Astrocyte (in vitro differentiated cells and primary cell): ENCODE measurements around the gene IRGC. TPM values are rescaled to one million over a fixed set of nuclear protein-coding genes. Genes with fewer than 3 reads are reported as not detected.
"Not testable (repeated sequence)": the region's sequence is repeated elsewhere in the genome, so short reads cannot be mapped to it uniquely, and the experiment has no call there.

ENCODE experiments used
- DNase-seq: peaks from one replicate; pipeline ENCODE4 v3.0.0-alpha.2; 2010; ENCODE audit warnings: low read depth
- FAIRE-seq: peaks from 2 replicates; lab custom pipeline; 2011; peaks lifted over from hg19 to GRCh38; lab: Jason Lieb, UNC
- H2AFZ ChIP-seq: 2 replicates; pipeline ENCODE4 v1.6.0; 2012; ENCODE audit warnings: low read depth, low read length, inconsistent platforms
- H3K27ac ChIP-seq: 2 replicates; pipeline ENCODE4 v1.5.1; 2011; ENCODE audit warnings: low read depth, low read length, inconsistent platforms
- H3K27me3 ChIP-seq: 2 replicates; pipeline ENCODE4 v1.6.0; 2011; ENCODE audit warnings: low read length, inconsistent platforms; ENCODE audit not compliant: insufficient read depth
- H3K36me3 ChIP-seq: 2 replicates; pipeline ENCODE4 v1.5.1; 2011; ENCODE audit warnings: low read length, inconsistent platforms; ENCODE audit not compliant: insufficient read depth
- H3K4me1 ChIP-seq: 2 replicates; pipeline ENCODE4 v1.5.1; 2011; ENCODE audit warnings: low read length, inconsistent platforms; ENCODE audit not compliant: insufficient read depth
- H3K4me2 ChIP-seq: 2 replicates; pipeline ENCODE4 v1.6.0; 2012; ENCODE audit warnings: low read length, inconsistent platforms
- H3K4me3 ChIP-seq: 2 replicates; pipeline ENCODE4 v1.5.1; 2011; ENCODE audit warnings: low read depth, mild to moderate bottlenecking, low read length, inconsistent platforms; ENCODE audit not compliant: insufficient read depth
- H3K79me2 ChIP-seq: 2 replicates; pipeline ENCODE4 v1.6.0; 2012; ENCODE audit warnings: mild to moderate bottlenecking, low read length, inconsistent platforms; ENCODE audit not compliant: insufficient read depth
- H3K9ac ChIP-seq: 2 replicates; pipeline ENCODE4 v1.6.0; 2012; ENCODE audit warnings: mild to moderate bottlenecking, low read length, inconsistent platforms
- H3K9me3 ChIP-seq: 2 replicates; pipeline ENCODE4 v1.5.1; 2012; ENCODE audit warnings: low read depth, mild to moderate bottlenecking, low read length, inconsistent platforms; ENCODE audit not compliant: insufficient read depth
- H4K20me1 ChIP-seq: 2 replicates; pipeline ENCODE4 v1.6.0; 2012; ENCODE audit warnings: low read length, inconsistent platforms; ENCODE audit not compliant: insufficient read depth
- H3K27ac Mint-ChIP-seq: one replicate; pipeline ENCODE4 v1.8.0; 2021; ENCODE audit warnings: mild to moderate bottlenecking, mixed read lengths; ENCODE audit not compliant: unreplicated experiment
- H3K27me3 Mint-ChIP-seq: one replicate; pipeline ENCODE4 v1.8.0; 2021; ENCODE audit warnings: low read depth, mixed read lengths; ENCODE audit not compliant: unreplicated experiment
- H3K36me3 Mint-ChIP-seq: one replicate; pipeline ENCODE4 v1.8.0; 2021; ENCODE audit warnings: low read depth, mixed read lengths; ENCODE audit not compliant: unreplicated experiment
- H3K4me1 Mint-ChIP-seq: one replicate; pipeline ENCODE4 v1.8.0; 2021; ENCODE audit warnings: low read depth, mixed read lengths; ENCODE audit not compliant: unreplicated experiment
- H3K4me3 Mint-ChIP-seq: one replicate; pipeline ENCODE4 v1.8.0; 2021; ENCODE audit warnings: mild to moderate bottlenecking, moderate library complexity, mixed read lengths; ENCODE audit not compliant: unreplicated experiment
- H3K9me3 Mint-ChIP-seq: one replicate; pipeline ENCODE4 v1.8.0; 2021; ENCODE audit warnings: mild to moderate bottlenecking, mixed read lengths; ENCODE audit not compliant: unreplicated experiment
- CTCF ChIP-seq: IDR thresholded peaks from 2 replicates; pipeline ENCODE4 v1.5.1; 2011; ENCODE audit warnings: low read depth, mild to moderate bottlenecking, inconsistent platforms, low read length, moderate library complexity; ENCODE audit not compliant: insufficient read depth
- EZH2 ChIP-seq: IDR thresholded peaks from 2 replicates; pipeline ENCODE4 v1.6.1; 2012; ENCODE audit warnings: mild to moderate bottlenecking, low read length, inconsistent platforms; ENCODE audit not compliant: insufficient read depth
- total RNA-seq: library from RNA; stranded (reverse); gene quantifications from 2 replicates; pipeline ENCODE4 v1.2.1, GENCODE V29; 2021

IRGC gene
- total RNA-seq, 1 donor from 2014 or later, result not detected

GRCh38 chr19:43763473-43763939 lies 47.6 kb downstream of the IRGC start:
- Mint-ChIP-seq H3K36me3 (no peaks in the 10 kb centered on the region), H3K9me3 (no peaks in the 10 kb centered on the region), H3K27ac (peak overlapping the region; percentile 87), H3K4me1 (peaks cover 39% of the 10 kb centered on the region), H3K27me3 (no peaks in the 10 kb centered on the region), H3K4me3 (peak overlapping the region; percentile 57)
- TF ChIP-seq EZH2 (no peak), CTCF (no peak)
- FAIRE-seq (no peak), DNase-seq (peak; percentile 55)
- H3K27ac ChIP-seq, result peak overlapping the region; percentile 52
- H3K36me3 ChIP-seq, result no peaks in the 10 kb centered on the region
- no peaks in the 10 kb centered on the region for H4K20me1 ChIP-seq
- peak overlapping the region; percentile 49 for H3K9ac ChIP-seq
- H3K9me3 ChIP-seq, result no peaks in the 10 kb centered on the region
- H3K4me2 ChIP-seq, result peak overlapping the region; percentile 57
- H3K27me3 ChIP-seq, result no peaks in the 10 kb centered on the region
- H3K4me1 ChIP-seq, result peaks cover 52% of the 10 kb centered on the region
- no peak overlapping the region for H3K4me3 ChIP-seq
- H2AFZ ChIP-seq, result peak overlapping the region; percentile 50
- no peaks in the 10 kb centered on the region for H3K79me2 ChIP-seq

GRCh38 chr19:43764684-43765083 lies 48.8 kb downstream of the IRGC start:
- Histone ChIP-seq H3K4me2 (peak overlapping the region; percentile 55), H3K9ac (peak overlapping the region; percentile 49), H3K4me1 (peaks cover 43% of the 10 kb centered on the region), H3K27ac (peak overlapping the region; percentile 78)
- not testable (repeated sequence) for FAIRE-seq, DNase-seq, H3K36me3 Mint-ChIP-seq, H3K9me3 ChIP-seq, H3K9me3 Mint-ChIP-seq, H4K20me1 ChIP-seq, H2AFZ ChIP-seq, H3K27me3 Mint-ChIP-seq, H3K27me3 ChIP-seq, H3K36me3 ChIP-seq, H3K4me3 ChIP-seq, H3K79me2 ChIP-seq
- H3K27ac Mint-ChIP-seq, result peak overlapping the region; percentile 93
- H3K4me3 Mint-ChIP-seq, result peak overlapping the region; percentile 29
- peaks cover 32% of the 10 kb centered on the region for H3K4me1 Mint-ChIP-seq

GRCh38 chr19:43765109-43765876 lies 49.4 kb downstream of the IRGC start:
- Mint-ChIP-seq H3K36me3 (peaks cover under 1% of the 10 kb centered on the region), H3K4me1 (peaks cover 32% of the 10 kb centered on the region), H3K4me3 (peak overlapping the region; percentile 57), H3K9me3 (peaks cover under 1% of the 10 kb centered on the region), H3K27me3 (peaks cover 15% of the 10 kb centered on the region), H3K27ac (peak overlapping the region; percentile 93)
- Histone ChIP-seq H2AFZ (peak overlapping the region; percentile 44), H3K36me3 (no peaks in the 10 kb centered on the region), H3K27ac (peak overlapping the region; percentile 80), H3K4me1 (peaks cover 43% of the 10 kb centered on the region), H3K9me3 (no peaks in the 10 kb centered on the region), H3K79me2 (no peaks in the 10 kb centered on the region), H3K9ac (peak overlapping the region; percentile 49), H4K20me1 (no peaks in the 10 kb centered on the region), H3K4me2 (peak overlapping the region; percentile 59), H3K27me3 (no peaks in the 10 kb centered on the region), H3K4me3 (no peak overlapping the region)
- FAIRE-seq, result peak; percentile 99
- TF ChIP-seq EZH2 (no peak), CTCF (no peak)
- peak; percentile 98 for DNase-seq
